Epidermal melanocyte (primary cell): ENCODE results near the gene COL28A1.
"Not testable (repeated sequence)": the region's sequence is repeated elsewhere in the genome, so short reads cannot be mapped to it uniquely, and the experiment has no call there.

Source experiments
- DNase-seq: peaks from one replicate; pipeline ENCODE4 v3.0.0; 2011; ENCODE audit warnings: low spot score; ENCODE audit not compliant: insufficient read length

The COL28A1 gene

DNA sequence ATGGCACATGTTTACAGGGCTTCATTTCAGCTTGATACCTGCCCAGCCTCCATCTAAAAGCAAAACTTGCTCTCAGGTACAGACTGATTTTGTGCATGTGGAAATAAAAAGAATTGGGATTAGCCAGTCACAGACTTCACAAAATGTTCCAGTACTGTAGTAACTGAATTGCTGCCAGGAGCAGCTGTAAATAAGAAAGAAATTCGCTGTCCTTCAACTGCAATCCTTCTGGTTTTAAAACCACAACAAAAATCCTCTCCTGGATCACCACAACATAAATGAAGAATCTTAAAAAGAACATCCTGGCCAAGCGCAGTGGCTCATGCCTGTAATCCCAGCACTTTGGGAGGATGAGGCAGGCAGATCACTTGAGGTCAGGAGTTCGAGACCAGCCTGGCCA lies 27.1 kb upstream of the COL28A1 start:
- no peak for DNase-seq

DNA sequence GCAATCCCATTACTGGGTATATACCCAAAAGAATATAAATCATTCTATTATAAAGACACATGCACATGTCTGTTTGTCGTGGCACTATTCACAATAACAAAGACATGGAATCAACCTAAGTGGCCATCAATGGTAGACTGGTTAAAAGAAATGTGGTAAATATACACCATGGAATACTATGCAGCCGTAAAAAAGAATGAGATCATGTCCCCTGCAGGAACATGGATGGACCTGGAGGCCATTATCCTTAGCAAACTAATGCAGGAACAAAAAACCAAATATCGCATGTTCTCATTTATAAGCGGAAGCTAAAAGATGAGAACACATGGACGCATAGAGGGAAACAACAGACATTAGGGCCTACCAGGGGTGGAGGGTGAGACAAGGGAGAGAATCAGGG lies 25.9 kb upstream of the COL28A1 start:
- DNase-seq, result not testable (repeated sequence)

DNA sequence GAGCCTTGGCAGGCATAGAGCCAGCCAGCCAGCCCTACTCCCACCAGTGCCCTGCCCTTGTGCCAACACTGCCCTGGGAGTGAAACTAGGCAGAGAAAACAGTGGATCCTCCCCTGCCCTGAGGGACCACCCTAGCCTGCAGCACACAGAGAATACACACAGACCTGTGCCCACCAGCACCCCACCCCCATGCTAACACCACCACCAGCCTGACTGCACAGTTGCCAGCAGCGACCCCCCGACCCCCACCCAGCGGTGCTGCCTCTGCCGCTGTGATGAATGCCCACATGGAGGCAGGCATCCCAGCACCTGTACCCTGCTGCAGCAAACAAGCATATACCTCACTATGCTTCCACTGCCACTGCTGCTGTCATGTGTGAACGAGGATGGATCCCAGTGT lies 21.6 kb upstream of the COL28A1 start:
- DNase-seq, result no peak

DNA sequence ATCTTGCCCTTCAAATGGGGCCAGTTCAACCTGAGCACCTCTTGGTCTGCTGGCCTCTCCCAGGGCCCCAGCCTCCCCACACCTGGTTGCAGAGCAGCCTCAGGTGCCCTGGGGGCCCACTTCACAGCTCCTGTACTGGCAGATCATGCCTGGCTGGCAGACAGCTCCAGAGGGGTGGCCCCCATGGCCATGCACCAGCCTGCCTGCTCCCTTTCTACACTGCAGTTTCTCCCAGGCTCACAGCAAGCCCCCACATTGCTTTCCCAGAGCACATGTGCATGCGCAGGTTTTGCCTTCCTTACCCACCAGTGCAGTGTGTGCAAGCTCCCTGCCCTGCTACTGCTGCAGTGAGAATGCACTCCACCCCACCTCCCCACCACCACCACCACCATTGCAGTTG lies 21.2 kb upstream of the COL28A1 start:
- no peak for DNase-seq

DNA sequence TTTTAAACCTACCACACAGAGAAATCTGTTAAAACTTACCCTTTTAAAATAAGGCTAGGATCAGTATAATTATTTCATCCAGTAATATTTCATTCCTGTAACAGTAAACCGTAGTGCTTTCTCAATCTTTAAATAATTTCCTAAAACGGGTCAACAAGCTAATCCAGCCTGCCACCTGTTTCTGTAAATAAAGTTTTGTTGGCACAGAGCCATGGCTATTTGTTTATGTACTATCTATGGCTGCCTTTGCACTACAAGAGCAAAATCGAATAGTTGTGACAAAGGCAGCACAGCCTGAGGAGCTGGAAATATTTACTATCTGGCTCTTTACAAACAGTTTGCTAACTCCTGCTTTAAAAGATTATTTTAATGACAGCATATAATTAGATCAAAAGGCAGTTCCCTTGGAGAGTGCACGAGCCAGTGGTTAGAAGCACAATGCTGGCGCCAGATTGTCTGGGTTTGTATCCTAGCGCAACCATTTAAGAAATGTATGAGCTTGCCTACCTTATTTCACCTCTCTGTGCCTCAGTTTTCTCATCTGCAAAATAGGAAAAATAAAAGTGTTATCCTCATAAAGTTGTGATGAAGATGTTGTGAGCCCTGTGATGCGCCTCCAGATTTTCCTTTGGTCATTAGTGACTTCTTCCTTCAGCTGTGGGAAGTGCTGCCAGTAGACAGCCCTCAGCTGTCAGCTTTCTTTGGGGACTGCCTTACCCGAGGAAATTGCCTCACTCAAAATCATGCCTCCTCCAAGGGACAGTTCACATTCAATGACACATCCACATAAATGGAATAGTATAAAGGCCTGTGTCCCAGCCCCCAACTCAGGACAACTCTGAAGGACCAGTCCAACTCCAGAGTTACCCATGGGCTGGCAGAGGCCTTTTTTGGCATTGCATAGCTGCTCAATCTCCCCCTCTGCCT lies 19.2 kb upstream of the COL28A1 start:
- no peak for DNase-seq

DNA sequence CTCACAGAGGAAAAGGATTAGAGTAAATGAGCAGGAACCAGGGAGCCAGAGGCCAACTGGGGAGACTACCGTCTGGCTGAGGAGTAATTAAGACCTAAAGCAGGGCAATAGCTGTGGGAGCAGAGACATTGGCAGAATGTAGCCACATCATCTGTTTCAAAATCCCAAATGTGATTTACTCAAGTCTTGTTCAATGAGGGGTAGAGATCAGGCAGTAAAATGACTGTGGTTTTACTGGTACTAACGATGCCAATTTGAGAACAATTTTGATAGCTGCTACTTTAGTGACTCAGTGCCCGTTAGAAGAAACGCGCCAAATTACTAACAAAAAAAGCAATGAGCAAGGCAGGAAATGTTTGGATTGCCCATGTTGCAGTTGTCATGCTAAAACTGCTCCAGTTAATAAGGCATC lies 18.4 kb upstream of the COL28A1 start:
- no peak for DNase-seq

DNA sequence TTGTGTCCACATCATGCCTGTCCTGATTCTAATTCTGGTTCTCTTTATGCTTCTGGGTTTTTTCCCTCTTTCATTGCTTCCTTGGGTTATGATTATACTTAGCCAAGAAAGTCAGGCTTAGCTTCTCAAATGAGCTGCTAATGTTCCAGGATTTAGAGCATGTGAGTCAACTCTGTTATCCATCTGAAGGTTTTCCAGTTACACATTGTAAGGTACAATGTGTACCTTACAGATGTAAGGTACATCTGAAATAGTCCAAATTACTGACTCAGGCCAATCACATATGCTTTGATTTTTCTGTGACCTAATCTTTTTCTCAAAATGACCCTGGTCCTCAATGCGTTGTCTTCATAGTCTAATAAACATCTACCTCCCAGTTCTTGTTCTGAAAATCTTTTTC lies 17.7 kb upstream of the COL28A1 start:
- no peak for DNase-seq

DNA sequence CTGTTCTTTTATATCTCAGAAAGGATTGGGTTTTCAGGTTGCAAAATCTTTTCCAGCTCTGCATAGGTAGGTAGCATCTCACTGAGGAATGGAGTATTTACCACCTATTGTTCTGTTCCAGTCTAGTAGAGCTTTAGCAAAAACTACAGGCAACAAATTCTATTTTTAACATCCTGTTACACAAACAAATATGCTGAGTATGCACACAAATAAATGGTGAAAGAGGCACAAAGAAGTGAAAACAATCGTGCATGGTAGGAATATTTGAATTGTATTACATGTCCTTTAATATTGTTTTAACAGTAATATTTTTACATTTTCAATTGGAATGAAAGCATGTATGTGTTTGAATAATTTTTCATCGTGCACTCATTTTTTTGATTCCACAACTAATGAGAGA lies 16.5 kb upstream of the COL28A1 start:
- no peak for DNase-seq

DNA sequence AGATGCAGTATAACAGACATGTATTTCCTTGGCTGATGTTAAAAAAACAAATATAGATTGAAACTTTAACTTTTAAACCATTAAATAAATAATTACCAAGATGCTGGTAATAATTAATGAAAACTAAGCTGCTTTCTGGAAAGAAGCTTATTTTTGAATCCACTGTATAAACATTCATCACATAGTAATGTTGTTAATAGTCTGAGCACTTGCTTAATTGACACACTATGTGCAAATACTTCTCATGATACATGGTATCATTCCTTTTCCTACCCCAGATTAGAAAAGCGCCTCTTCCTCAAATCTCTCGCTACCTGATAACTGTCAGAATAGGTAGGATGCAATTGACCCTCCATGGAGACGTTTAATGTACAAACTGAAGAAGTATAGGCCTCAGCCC lies 15.0 kb upstream of the COL28A1 start:
- no peak for DNase-seq

DNA sequence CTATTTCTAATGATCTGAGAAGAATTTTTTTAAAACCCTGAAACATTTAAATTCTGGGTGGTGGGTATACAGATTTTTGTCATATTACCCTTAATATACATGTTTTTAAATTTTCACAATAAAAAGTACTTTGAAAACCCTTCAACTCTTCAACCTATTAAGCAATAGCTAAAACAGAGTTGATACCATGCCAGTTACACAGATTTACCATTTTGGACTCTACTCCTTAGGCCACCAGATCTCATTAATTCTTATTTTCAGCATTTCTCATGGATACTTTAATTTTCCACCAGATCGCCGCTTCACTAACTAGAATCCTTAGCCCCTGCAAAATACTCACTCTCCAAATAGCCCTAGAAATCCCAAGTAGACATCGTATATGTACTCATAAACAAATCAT lies 12.7 kb upstream of the COL28A1 start:
- no peak for DNase-seq

DNA sequence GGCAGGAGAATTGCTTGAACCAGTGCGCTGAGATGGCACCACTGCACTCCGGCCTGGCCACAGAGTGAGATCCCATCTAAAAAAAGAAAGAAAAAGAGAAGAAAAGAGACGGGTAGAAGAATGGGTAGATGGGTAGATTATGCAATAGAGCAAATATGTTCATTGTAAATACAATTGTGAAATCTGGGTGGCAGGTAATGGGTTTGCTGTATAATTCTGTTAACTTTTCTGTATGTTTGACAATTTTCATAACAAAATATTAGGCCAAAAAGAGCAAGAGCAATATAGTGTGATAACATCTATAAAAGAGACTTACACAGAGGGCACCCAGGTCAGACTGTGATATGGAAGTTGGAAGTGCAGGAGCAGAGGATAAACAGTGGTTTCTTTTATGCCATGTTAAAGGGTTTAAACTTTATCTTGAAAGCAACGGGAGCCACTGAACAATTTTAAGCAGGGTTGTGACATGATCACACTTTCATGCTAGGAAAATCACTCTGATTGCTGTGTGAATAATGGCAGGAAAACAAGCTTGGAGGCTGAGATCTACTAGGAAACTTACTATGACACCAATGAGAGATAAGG lies 6.7 kb upstream of the COL28A1 start:
- no peak for DNase-seq

DNA sequence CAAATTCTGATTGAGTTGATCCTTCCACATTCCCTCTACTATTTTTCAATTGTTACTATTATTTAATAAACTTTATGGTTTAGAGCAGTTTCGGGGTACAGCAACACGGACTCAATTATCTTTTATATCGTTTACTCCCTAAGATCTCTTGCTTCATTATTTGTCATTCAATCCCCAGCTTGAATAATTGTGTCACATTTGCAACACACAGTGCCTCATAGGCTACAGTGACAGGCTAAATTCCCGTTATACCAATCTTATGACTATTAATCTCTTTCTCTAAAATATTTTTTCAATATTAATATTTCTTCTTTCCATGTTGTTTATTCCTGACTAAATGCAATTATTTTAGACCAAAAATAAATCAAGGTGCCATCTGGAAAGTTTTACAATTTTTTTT lies 4.0 kb upstream of the COL28A1 start:
- no peak for DNase-seq

DNA sequence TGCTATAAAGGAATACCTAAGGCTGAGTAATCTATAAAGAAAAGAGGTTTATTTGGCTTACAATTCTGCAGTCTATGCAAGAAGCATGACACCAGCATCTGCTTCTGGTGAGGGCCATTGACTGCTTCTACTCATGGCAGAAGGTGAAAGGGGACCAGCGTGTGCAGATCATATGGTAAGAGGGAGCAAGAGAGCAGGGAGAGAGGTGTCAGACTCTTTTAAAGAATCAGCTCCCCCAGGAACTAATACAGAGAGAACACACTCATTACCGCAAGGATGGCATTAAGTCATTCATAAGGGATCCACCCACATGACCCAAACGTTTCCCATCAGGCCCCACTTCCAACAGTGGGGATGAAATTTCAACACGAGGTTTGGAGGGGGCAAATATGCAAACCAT lies 3.5 kb upstream of the COL28A1 start:
- no peak for DNase-seq

DNA sequence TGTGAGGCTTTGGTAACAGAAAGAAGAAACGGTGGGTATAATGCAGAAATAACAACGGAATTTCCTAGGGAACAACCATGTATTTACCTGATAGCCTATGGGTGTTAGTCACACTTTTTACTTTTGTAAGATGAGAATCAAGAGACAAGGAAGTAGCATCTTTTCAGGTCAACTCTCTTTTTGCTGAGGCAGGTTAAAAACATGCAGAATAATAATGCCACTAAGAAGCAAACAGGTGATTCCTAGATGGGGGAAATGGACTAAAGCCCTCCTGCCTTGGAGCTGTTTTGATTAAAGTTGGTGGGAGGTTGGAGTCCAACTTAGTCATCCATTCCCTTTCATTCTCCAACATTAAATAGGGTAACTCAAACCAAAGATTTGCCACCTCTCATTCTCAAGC lies 2.0 kb upstream of the COL28A1 start:
- DNase-seq, result no peak

DNA sequence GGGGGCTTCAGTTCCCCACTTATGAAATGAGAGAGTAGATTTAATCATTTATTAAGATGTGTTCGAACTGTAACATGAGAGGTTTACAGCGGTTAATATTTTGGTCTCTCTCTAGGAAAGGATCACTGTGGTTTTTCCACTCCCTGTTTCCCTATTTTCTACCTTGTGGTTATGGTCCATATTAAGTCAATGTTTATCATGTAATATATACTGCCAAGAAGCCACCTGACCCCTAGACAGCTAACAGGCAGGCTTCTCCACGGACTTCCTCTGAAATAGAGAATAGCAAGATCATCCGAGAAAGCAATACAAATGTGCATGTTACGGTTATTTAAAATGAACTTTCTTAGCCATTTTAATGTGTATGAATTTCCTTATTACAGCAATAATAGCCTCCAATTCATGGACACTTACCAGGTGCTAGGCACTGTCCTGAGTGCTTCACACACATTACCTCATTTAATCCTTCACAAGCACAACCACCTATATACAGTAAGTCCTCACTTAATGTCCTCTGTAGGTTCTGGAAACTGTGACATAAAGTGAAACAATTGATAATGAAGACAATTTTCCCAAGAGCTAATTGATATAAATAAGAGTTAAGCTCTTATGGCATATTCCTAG lies 835 bp upstream of the COL28A1 start:
- DNase-seq, result no peak

DNA sequence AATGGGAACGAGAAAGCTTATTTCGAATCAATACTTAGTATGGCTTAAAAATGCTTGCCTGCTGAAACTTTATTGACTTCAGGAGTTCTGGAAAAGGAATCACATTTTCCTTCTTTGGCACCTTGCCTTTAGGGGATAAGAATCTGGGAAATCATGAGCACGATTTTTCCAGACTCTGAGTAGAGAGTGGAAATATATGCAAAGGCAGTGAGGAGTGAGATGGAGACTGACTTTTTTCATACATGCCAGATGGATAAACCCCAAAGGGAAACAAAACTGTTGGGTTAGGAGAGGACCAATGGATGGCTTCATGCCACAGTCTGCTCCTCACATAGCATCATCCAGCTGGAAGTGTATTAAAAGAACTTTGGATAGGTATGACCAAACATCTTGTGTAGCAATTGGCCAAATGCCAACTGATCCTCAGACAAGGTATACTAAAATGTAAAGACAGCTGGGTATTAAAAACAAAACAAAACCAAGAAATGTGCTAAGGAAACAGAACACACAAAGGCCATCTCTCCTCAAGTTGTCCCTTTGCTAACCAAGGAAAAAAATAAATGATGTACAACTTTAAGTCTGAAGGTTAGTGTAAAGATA lies 1.7 kb downstream of the COL28A1 start:
- DNase-seq, result no peak

DNA sequence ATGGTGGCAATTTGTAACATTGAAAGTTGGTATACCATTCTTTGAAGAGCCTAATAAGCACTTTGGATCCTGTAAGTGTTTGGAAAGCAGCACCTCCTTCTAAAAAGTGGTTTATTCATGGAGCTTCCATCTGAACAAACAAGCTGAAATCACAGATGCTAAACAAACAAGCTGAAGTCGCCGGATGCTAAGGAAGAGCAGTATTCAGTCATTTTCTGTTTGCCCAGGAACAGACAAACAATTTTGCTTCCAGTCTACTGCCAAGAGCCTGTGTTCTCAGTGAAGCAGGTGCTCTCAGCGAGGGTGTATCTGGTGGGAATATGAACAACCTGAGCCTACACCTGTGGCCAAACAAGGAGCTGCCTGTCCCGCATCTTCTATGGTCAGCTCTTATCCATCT lies 6.3 kb downstream of the COL28A1 start:
- no peak for DNase-seq

DNA sequence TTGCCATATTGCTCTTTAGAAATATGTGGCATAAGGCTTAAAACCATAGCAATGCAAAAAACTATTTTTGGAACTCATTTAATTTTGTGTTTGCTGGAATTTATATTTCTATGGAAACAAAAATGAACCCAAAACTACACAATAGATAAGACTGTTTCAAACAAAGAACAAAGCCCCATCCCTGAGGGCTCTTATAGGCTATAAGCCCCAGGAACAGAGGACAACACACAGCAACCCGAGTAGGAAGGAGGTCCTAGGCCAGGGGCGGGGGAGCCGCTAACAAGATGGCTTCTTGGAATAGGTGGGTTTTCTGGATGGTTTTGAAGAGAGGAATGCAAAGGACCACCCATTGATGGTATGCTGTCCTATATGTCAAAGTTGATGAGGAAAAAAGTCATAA lies 8.6 kb downstream of the COL28A1 start:
- DNase-seq, result no peak

DNA sequence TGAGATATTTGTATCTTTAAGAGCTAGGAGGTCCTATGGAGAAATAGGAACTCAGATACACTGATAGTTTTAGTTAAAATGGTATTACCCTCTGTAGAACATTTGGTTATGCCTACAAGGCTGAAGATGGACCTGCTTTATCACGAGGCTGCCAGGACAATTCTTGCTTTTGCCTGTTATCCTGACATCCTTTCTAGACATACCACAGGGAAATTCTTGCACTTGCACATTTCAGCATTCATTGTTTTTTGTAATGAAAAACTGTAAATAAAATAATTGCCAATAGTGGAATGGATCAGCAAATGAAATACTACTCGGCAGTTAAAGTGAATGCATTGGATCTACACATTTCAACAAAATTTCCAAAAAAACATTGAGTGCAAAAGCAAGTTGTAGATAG lies 9.7 kb downstream of the COL28A1 start:
- no peak for DNase-seq

DNA sequence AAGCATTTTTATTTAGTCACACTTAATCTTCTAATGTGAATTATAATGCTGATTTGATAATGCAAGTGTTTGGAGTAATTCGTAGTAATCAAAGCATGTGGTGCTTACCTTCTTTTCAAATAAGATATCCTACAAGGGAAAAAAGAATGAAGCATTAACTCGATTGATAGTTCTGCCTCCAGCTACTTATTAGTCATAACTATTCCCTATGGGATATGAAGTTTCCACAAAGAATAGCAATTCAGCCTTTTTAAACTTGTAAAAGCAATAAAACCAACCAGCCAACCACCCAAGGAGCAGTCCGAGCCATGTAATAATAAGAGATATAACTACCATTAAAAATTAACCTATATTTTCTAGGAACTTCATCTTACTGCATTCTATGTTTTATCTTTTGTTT lies 11.6 kb downstream of the COL28A1 start:
- no peak for DNase-seq

DNA sequence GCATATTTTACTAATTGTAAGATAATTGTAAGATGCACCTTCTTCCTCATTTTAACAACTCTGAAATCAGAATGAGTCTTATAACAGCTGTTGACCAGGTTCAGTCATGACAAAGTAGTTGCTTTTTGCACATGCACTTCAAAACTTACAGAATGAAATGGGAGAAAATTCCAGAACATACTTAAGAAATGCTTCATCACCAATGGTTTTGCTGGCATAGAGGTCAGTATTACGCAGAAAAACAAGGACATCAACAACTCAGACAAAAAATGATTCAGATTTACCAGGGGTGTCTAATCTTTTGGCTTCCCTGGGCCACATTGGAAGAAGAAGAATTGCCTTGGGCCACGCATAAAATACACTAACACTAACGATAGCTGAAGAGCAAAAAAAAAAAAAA lies 13.3 kb downstream of the COL28A1 start:
- no peak for DNase-seq

DNA sequence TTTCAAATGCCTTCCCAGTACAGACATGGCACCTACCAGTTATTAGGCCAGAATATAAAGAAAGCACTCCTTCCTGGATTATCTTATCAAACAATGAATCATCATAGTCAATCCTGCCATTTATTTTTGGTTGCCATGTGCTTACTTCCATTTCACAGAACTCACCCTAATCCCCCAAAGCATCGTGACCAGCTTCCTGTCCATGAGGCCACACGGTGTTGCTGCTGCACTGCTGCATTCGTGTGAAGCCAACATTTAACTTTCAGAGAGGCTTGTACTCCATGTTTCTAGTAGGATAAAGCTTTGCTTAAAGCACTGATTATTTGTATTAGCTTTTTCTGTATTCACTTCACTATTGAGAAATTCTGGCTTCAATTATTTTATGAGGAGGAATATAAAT lies 14.4 kb downstream of the COL28A1 start:
- no peak for DNase-seq
